GM19395 (cell line): ENCODE measurements around the gene TM9SF4.
"Not testable (repeated sequence)": the region's sequence is repeated elsewhere in the genome, so short reads cannot be mapped to it uniquely, and the experiment has no call there.

Source experiments
- ATAC-seq: cut with Tn5 transposase; IDR thresholded peaks from one replicate; pipeline ENCODE4 v1.9.1; 2021; ENCODE audit warnings: mild to moderate bottlenecking, moderate library complexity; ENCODE audit not compliant: unreplicated experiment

The TM9SF4 gene

GRCh38 chr20:32089637-32090362, 19.7 kb upstream of the TM9SF4 start:
- no peak for ATAC-seq

DNA sequence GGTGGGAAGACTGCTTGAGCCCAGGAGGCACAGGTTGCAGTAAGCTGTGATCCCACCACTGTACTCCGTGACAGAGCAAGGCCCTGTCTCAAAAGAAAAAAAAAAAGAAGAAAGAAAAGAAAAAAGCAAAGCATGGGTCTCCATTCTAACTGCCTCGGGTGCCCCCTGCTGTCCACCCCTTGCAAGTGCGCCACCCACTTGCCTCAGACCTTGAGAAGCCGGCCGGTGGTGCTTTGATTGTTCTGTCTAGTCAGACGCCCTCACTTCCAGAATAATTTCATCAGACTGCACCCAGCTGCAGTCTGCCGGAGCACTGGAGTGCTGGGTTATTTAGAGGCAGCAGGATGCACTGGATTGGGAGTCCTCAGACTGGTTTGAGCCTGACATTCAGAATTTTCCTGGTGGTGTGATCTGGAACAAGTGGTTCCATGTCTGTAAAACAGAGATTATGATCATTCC, 17.6 kb upstream of the TM9SF4 start:
- no peak for ATAC-seq

DNA sequence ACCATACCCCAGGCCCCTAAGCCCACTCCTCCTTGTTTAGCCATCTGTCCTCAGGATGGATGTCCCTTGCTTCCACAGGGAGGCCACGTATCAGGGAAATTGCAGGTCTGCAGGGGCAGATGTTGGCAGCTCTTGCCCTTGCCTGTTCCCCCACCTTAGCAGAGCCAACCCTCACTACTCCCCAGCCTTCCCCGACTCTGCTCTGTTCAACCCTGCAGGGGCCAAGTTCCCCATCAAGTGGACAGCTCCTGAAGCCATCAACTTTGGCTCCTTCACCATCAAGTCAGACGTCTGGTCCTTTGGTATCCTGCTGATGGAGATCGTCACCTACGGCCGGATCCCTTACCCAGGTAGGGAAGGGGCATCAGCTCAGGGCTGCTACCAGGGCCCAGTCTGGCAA, 10.7 kb upstream of the TM9SF4 start:
- ATAC-seq, result no peak

DNA sequence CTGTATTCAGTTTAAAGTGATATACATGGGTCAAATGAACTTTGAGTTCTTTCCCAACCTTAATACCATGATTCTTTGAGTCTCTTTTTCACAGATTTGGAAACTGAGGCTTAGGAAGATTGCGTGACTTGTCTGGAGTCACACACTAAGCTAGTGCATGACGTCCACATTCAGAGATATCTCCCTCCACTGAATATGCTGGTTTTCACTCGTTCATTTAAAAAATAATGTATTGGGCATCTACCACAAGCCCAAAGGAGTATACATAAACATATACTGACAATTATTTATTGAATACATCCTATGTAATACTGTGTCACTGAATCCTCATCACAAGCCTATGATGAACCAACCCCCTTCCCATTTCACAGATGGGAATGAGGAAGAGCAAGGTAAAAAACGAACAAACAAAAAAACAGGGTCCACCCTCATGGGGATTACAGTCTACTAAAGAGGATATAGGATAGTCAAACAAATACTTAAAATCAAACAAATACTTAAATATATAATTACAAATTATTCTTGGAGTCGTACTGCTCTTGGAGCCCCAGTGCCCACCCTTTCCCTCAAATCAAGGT, 611 bp upstream of the TM9SF4 start:
- no peak for ATAC-seq

DNA sequence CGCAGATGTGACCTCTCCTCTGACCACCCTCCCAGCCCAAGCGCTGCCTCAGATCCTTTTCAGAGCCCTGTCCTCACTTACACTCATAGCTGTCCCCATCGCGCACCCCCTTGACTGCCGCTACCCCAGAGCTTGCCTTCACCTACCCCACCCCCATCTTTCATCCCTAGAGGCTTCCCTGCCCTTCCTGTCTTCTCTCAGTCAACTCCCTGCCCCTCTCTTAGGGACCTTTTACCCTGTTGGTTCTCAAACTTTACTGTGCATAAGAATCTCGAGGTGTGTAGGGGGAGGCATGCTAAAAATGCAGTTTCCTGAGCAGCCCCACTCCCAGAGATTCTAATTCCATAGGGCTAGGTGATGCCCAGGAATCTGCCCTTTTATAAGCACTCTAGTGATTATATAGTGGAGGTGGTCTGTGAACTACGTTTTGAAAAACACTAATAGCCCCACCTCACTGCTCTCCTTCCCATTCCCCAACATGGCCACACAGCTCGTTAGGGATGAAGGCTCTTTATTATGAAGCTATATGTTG, 725 bp downstream of the TM9SF4 start:
- ATAC-seq, result no peak

GRCh38 chr20:32110727-32111126, 1.2 kb downstream of the TM9SF4 start:
- no peak for ATAC-seq

DNA sequence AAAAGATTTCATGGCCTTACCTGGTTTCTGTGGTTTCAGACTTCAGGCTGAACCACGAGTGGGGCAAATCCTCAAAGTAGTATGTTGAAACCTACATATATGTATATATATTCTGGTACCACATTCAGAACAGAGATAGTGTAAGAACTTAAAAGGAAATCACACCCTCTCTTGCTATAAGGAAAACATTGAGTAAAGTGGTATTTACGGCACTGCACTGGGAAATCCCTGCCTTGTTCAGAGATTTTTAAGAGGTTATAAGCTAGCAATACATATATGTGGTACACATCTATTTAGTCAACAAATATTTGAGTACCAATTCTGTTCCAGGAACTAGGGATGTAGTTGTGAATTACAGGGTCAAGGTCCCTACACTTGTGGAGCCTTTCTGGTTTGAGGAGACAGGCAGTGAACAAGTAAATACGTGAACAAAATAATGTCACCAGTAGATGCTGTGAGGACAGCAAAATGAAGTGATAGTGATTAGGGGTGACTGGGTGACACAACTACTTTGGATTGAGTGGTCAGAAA, 1.7 kb downstream of the TM9SF4 start:
- ATAC-seq, result no peak

DNA sequence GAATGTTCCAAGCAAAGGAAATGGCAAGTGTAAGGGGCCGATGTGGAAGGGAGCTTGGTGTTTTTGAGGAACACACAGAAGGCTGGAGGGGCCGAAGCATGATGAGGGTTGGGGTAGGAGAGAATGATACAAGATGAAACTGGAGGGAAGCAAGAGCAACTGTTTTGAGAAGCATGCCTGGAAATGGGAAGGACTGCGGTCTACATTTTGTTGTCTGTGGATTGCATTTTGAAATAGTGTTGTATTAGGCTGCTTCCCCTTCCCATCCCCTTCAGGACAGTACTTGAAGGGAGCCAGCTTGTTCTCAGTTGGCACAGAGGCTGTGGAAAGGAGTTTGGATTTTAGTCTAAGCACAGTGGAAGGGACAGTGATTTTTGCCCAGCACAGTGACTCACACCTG, 2.2 kb downstream of the TM9SF4 start:
- no peak for ATAC-seq

- no peak for ATAC-seq
These were observed 3.3 kb downstream of the TM9SF4 start for GRCh38 chr20:32112841-32113240.

DNA sequence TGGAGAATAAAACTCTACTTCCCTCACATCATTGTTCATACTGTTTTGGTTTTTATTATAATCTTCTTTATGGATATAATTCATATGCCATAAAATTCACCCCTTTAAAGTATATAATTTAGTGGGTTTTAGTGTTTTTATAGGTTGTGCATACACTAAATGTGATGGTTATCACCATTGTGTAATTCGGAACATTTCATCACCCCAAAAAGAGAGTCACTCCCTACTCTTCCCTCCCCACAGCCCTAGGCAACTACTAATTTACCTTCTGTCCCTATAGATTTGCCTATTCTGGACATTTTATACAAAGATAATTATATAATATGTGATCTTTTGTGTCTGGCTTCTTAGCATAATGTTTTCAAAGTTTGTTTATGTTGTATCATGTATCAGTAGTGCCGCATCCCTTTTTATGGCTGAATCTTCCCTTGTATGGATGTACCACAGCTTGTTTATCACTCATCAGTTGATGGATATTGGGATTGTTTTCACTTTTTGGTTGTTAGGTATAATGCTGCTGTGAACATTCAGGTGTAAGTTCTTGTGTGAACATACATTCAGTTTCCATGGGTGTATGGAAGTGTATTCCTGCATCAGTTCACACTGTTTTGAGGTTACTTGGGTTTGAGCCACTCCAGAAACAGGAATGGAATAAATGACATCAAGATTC, 4.2 kb downstream of the TM9SF4 start:
- ATAC-seq, result no peak

DNA sequence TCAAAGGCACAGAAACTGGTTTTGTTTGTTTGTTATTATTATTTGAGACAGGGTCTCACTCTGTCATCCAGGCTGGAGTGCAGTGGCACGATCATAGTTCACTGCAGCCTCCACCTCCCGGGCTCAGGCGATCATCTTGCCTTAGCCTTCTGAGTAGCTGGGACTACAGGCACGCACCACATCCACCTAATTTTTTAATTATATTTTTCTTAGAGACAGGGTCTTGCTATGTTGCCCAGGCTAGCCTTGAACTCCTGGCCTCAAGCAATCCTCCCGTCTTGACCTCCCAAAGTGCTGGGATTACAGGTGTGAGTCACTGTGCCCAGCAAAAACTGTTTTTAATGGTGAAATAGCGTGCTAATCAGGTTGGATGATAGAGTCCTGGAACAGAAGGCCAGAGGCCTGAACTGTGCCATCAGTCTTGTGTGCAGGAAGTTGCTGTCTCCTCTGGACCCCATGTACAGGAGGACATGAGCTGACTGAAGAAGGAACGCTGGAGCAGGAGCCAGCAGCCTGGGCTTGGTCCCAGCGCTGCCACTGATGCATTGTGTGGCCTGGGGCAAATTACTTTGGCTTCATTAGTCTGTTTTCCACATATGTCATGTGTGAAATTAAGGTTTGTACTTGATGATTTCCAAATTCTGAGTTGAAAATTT, 4.9 kb downstream of the TM9SF4 start:
- no peak for ATAC-seq

GRCh38 chr20:32115211-32115767, 5.8 kb downstream of the TM9SF4 start:
- no peak for ATAC-seq

DNA sequence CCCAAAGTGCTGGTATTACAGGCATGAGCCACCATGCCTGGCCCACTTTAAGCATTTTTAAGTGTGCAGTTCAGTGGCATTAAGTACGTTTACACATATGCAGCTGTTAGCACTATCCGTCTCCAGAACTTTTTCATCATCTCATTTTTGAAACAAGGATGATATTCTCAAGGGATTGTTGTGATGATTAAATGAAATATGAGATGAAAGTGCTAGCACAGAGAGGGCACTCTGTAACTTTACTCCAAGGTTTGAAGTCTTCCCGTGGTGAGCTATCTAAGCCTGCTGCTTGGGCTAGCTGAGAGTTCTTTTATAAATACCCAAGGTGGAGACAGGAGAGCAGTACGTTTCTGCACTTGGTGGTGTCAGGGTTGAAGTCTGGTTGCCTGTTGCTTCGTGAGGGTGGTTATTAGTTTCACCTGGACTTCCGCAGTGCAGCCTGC, 6.6 kb downstream of the TM9SF4 start:
- ATAC-seq, result no peak

DNA sequence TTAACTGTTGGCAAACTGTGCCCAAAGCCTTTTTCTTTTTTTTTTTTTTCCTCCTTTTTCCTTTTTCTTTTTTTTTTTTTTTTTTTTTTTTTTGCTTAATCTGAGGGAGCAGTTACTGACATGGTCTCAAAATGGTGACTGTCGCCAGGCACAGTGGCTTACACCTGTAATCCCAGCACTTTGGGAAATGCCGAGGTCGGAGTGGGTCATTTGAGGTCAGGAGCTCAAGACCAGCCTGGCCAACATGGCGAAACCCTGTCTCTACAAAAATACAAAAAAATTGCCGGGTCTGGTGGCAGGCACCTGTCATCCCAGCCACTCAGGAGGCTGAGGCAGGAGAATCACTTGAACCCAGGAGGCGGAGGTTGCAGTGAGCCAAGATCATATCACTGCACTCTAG, 7.3 kb downstream of the TM9SF4 start:
- ATAC-seq, result not testable (repeated sequence)

- ATAC-seq, result not testable (repeated sequence)
These were observed 8.9 kb downstream of the TM9SF4 start for GRCh38 chr20:32118427-32118826.

DNA sequence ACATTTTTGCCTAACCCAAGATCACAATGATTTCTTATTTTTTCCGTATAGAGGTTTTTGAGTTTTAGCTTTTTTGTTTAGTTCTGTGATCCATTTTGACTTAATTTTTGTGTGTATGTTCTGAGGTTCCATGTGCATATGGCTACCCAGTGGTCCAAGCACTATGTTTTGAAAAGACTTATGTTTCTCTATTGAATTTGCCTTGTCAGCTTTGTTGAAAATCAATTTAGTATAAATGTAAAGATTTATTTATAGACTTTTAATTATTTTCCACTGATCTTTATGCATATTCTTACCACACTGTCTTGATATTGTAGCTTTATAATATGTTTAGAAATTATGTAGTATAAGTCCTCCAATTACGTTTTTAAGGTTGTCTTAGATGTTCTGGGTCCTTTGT, 10.2 kb downstream of the TM9SF4 start:
- no peak for ATAC-seq

GRCh38 chr20:32121908-32122307, 12.4 kb downstream of the TM9SF4 start:
- ATAC-seq, result not testable (repeated sequence)

- no peak for ATAC-seq
These were observed 13.6 kb downstream of the TM9SF4 start for GRCh38 chr20:32123088-32123487.

DNA sequence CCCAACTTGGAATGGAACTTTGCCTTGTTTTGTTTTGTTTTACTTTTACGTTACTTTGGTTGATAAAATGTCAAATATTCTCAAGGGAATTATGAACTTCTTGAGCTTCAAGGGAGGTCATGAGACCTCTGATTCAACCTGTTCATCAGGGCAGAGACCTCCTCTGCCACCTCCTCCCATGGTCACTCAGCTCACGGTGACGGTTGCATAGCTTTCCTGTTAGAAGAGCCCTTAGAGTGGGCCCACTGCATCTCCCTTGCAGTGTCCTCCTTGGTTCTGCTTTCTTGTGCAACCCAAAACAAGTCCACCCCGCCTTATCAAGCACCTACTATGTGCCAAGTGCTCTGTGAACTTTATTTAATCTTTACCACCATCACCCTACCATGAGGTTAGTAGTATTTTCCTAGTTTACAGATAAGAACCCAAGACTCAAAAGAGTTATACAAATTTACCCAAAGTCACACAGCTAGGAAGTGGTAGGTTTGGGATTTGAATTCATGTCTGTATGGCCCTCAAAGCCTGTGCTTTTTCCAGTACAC, 15.5 kb downstream of the TM9SF4 start:
- ATAC-seq, result no peak

GRCh38 chr20:32125506-32125905, 16.0 kb downstream of the TM9SF4 start:
- ATAC-seq, result no peak
